HG02763 (cell line): Measurements from ENCODE around the gene PTPMT1.

Experiments
- ATAC-seq: cut with Tn5 transposase; IDR thresholded peaks from one replicate; pipeline ENCODE4 v1.9.1; 2021; ENCODE audit warnings: mild to moderate bottlenecking, moderate library complexity; ENCODE audit not compliant: unreplicated experiment

Gene PTPMT1

DNA sequence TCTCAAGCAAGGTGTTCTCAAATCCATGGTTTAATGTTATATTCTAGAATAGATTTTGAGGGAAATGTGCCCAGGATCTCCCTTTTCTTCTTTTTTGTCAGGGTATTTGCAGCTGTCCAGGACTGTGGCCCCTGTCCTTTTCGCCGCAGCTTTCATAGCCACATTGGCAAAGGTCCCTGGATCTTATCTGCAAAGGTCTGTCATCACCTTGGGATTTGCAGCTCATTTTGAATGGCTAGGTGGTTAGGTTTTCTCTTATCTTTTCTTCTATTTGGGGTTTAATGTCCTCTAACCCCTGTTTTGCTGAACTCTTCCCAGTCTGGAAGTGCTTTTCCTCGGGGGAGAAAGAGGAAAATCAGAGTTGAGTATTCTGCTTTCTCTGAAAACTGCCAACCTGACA lies 40.5 kb downstream of the PTPMT1 start:
- ATAC-seq = no peak

DNA sequence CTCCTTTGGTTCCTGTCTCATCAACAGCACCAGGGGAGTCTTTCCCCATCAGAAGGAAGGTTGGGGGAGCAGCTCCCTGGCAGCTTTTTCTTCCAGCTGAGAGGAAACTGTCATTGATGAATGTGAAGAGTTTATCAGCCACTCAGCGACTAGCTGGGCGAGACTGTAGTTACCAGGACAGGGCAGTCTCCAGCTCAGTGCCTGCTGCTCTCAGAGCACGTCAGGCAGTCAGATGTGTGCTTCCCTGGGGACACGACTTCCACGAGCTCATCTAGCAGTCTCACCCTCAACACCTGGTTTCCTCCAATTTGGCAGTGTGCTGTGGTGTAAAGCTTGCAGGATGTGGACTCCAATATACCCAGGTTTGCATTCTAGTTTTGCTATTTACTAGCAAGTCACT lies 41.3 kb downstream of the PTPMT1 start:
- ATAC-seq = no peak

GRCh38 chr11:47607380-47607779 lies 42.0 kb downstream of the PTPMT1 start:
- ATAC-seq = no peak

- no peak for ATAC-seq
These were observed 44.3 kb downstream of the PTPMT1 start for GRCh38 chr11:47609675-47610074.

- peak; percentile 80 for ATAC-seq
These were observed 46.0 kb downstream of the PTPMT1 start for GRCh38 chr11:47611348-47611794.

- no peak for ATAC-seq
These were observed 49.9 kb downstream of the PTPMT1 start for GRCh38 chr11:47615249-47615648.

GRCh38 chr11:47616726-47617416 lies 51.5 kb downstream of the PTPMT1 start:
- ATAC-seq = no peak

- no peak for ATAC-seq
These were observed 52.0 kb downstream of the PTPMT1 start for GRCh38 chr11:47617417-47617809.

- ATAC-seq = no peak
These were observed 55.5 kb downstream of the PTPMT1 start for GRCh38 chr11:47620836-47621378.
